Measurements from ENCODE around the gene TMEM51. TPM values are rescaled to one million over a fixed set of nuclear protein-coding genes. Genes with fewer than 3 reads are reported as not detected.

The TMEM51 gene
- total and polyA plus RNA-seq, 2 of the 4 experiments (the other 2 are of a cell fraction): 2.7 to 10.2 TPM

DNA sequence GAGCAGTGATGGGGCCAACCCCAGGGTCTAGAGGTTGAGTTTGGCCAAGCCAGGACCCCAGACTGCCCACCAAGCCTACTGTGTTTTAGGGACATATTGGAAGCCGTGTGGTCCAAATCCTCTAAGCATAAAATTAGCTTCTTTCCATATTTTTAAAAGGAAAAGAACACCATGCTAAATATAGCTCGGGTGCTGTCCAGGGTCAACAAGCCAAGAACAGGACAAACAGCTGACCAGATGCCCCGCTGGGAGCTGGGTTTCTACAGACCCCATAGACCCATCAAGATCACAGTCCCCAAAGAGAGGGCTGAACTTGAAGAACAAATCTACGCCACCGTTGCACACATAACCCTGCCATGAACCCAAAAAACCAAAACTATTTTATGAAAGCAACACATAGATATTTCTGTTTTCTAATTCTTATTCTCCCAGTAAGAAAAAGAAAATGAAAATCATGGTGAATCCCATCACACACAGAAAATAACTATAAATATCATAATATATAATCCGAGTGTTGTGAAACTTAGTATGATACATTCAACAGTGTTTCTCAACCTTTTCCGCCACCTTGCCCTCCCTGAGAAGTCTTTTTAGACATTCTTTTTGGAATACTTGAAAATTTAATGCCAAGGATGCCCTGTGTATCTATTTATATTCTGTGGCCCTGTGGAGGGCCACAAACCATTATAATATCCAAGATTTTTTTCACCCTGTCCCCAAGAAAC lies 57.3 kb downstream of the TMEM51 start:
- H2BK20ac ChIP-seq (ENCODE audit: low read depth, low read length): no peak overlapping the region; the same call in 1 of the 2 replicates
- no peak overlapping the region for H3K4me2 ChIP-seq (ENCODE audit: low read depth, low read length)
- intact Hi-C loops (cut with micrococcal nuclease) (loop anchor here (5.0 kb wide), 2 partner anchors 36 to 61 kb away; partner anchors contain the start of gene FHAD1), dilution Hi-C loops (cut with HindIII; ENCODE audit: low sequenced_read_pairs, unreplicated experiment) (no loop called here), in situ Hi-C loops (cut with MboI; ENCODE audit: low sequenced_read_pairs) (no loop called here)
- ChIA-PET POLR2A (ENCODE audit: unreplicated experiment) (interaction anchor here (1.0 kb wide), 1 partner anchor 14 kb away, joined by 3 read pairs; no protein-coding TSS in a partner anchor), CTCF (interaction anchor here (0.7 to 0.9 kb wide), 2 partner anchors 10 to 113 kb away, joined by 3 read pairs; no protein-coding TSS in a partner anchor)
- no peak overlapping the region for H2AK9ac ChIP-seq (replicated peaks; ENCODE audit: low read depth, low read length, poor library complexity)
- no peaks in the 10 kb centered on the region for H3K27me3 ChIP-seq (ENCODE audit: control insufficient read depth, insufficient read depth, low read length)
- no peak overlapping the region for H4K91ac ChIP-seq (ENCODE audit: insufficient read depth, low read depth, low read length)
- no peak overlapping the region for H4K5ac ChIP-seq (ENCODE audit: low read depth, low read length)
- H2BK120ac ChIP-seq (ENCODE audit: low read depth, low read length): no peak overlapping the region
- H2BK15ac ChIP-seq (ENCODE audit: low read depth, low read length): no peak overlapping the region
- peaks cover 29% of the 10 kb centered on the region; the same call in 1 of the 2 replicates for H4K20me1 ChIP-seq (ENCODE audit: insufficient read depth, low read length)
- H3K4me3 ChIP-seq (ENCODE audit: insufficient read depth, low read depth, low read length): no peak overlapping the region
- no CpG with 5 or more reads among the region's 7 CpGs for WGBS, 2 experiments (ENCODE audit: extremely low coverage in 2 of 2, insufficient read length in 1 of 2)
- BruUV-seq (replicated peaks): no TSS peak
- DNase-seq (no peak), ATAC-seq (ENCODE audit: low read depth) (no peak)
- H3K18ac ChIP-seq (ENCODE audit: low read depth, low read length): no peak overlapping the region
- peaks cover 7% of the 10 kb centered on the region; the same call in 1 of the 2 replicates for H3K36me3 ChIP-seq (ENCODE audit: control insufficient read depth, insufficient read depth, low read length)
- H2BK5ac ChIP-seq (ENCODE audit: low read depth, low read length, poor library complexity, severe bottlenecking): no peak overlapping the region
- no peak overlapping the region for H3K14ac ChIP-seq (replicated peaks; ENCODE audit: low read depth, low read length)
- H3K27ac ChIP-seq (ENCODE audit: insufficient read depth, low read length): no peak overlapping the region
- peaks cover 24% of the 10 kb centered on the region for H3K9me1 ChIP-seq (ENCODE audit: insufficient read depth, low read length)
- no peak overlapping the region for H3K9ac ChIP-seq (ENCODE audit: low read depth, low read length)
- no peak overlapping the region for H3K4ac ChIP-seq (ENCODE audit: low read depth, low read length)
- no peak overlapping the region for H2AFZ ChIP-seq (replicated peaks; ENCODE audit: low read length, poor library complexity)
- peaks cover 34% of the 10 kb centered on the region for H3K4me1 ChIP-seq (ENCODE audit: control insufficient read depth, insufficient read depth, low read length)
- no peak overlapping the region for H3K23ac ChIP-seq (ENCODE audit: low read depth, low read length)
- H2AK5ac ChIP-seq (ENCODE audit: low read depth, low read length): no peak overlapping the region
- H3K56ac ChIP-seq (ENCODE audit: extremely low read depth, insufficient read depth, low read length): no peak overlapping the region
- no peak overlapping the region for H4K8ac ChIP-seq (ENCODE audit: low read depth in 2 of 2, low read length in 2 of 2)
- no peaks in the 10 kb centered on the region for H3K9me3 ChIP-seq (ENCODE audit: control insufficient read depth, insufficient read depth, low read length)
- H3K79me1 ChIP-seq (ENCODE audit: low read depth in 1 of 2, low read length in 2 of 2): peaks cover 23 to 63% of the 10 kb centered on the region in 2 experiments
- TF ChIP-seq CHD1 (IDR thresholded peaks at IDR 0.05; ENCODE audit: low read depth, low read length): no peak
- TF ChIP-seq, protein P1, sequence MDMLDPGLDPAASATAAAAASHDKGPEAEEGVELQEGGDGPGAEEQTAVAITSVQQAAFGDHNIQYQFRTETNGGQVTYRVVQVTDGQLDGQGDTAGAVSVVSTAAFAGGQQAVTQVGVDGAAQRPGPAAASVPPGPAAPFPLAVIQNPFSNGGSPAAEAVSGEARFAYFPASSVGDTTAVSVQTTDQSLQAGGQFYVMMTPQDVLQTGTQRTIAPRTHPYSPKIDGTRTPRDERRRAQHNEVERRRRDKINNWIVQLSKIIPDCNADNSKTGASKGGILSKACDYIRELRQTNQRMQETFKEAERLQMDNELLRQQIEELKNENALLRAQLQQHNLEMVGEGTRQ (IDR thresholded peaks at IDR 0.05; ENCODE audit: low read depth, low read length): no peak
- no peak for TF ChIP-seq MAFK (IDR thresholded peaks at IDR 0.05; ENCODE audit: low read depth, low read length)
- TF ChIP-seq CEBPB (IDR thresholded peaks at IDR 0.05; ENCODE audit: low read depth, low read length): no peak
- TF ChIP-seq SMC3 (IDR thresholded peaks at IDR 0.05; ENCODE audit: low read depth, low read length): no peak
- no peak for TF ChIP-seq RFX5 (IDR thresholded peaks at IDR 0.05; ENCODE audit: low read depth, low read length)
- TF ChIP-seq POLR2A (IDR thresholded peaks at IDR 0.05; ENCODE audit: low read depth, low read length): no peak
- TF ChIP-seq RAD21 (IDR thresholded peaks at IDR 0.05; ENCODE audit: low read length): no peak
- TF ChIP-seq, protein P2, sequence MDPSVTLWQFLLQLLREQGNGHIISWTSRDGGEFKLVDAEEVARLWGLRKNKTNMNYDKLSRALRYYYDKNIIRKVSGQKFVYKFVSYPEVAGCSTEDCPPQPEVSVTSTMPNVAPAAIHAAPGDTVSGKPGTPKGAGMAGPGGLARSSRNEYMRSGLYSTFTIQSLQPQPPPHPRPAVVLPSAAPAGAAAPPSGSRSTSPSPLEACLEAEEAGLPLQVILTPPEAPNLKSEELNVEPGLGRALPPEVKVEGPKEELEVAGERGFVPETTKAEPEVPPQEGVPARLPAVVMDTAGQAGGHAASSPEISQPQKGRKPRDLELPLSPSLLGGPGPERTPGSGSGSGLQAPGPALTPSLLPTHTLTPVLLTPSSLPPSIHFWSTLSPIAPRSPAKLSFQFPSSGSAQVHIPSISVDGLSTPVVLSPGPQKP (IDR thresholded peaks at IDR 0.05; ENCODE audit: borderline replicate concordance, low read depth, low read length): no peak
- no peak for TF ChIP-seq MAZ (IDR thresholded peaks at IDR 0.05; ENCODE audit: borderline replicate concordance, low read depth, low read length)
- no peak for TF ChIP-seq RCOR1 (IDR thresholded peaks at IDR 0.05; ENCODE audit: insufficient replicate concordance, low read length)
- no peak for TF ChIP-seq MXI1 (IDR thresholded peaks at IDR 0.05; ENCODE audit: borderline replicate concordance, low read depth, low read length)
- TF ChIP-seq, protein P3, sequence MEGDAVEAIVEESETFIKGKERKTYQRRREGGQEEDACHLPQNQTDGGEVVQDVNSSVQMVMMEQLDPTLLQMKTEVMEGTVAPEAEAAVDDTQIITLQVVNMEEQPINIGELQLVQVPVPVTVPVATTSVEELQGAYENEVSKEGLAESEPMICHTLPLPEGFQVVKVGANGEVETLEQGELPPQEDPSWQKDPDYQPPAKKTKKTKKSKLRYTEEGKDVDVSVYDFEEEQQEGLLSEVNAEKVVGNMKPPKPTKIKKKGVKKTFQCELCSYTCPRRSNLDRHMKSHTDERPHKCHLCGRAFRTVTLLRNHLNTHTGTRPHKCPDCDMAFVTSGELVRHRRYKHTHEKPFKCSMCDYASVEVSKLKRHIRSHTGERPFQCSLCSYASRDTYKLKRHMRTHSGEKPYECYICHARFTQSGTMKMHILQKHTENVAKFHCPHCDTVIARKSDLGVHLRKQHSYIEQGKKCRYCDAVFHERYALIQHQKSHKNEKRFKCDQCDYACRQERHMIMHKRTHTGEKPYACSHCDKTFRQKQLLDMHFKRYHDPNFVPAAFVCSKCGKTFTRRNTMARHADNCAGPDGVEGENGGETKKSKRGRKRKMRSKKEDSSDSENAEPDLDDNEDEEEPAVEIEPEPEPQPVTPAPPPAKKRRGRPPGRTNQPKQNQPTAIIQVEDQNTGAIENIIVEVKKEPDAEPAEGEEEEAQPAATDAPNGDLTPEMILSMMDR (conservative IDR thresholded peaks at IDR 0.05; ENCODE audit: low read depth, low read length): no peak
- no peak for TF ChIP-seq NFE2L2 (IDR thresholded peaks at IDR 0.05; ENCODE audit: low read depth, low read length)
- no peak for TF ChIP-seq BHLHE40 (IDR thresholded peaks at IDR 0.05; ENCODE audit: low read depth, low read length)

Measured in IMR-90 (cell line).